GM12864 (cell line): ENCODE data around the gene FNTB.
"Not testable (repeated sequence)": the region's sequence is repeated elsewhere in the genome, so short reads cannot be mapped to it uniquely, and the experiment has no call there.

Experiments used
- DNase-seq: peaks from one replicate; pipeline ENCODE4 v3.0.0-alpha.2; 2011; ENCODE audit warnings: low read depth
- H3K4me3 ChIP-seq: 2 replicates; pipeline ENCODE4 v1.5.1; 2011; ENCODE audit warnings: mild to moderate bottlenecking, low read depth, low read length, control low read depth
- TF ChIP-seq, protein P1 (sequence below): IDR thresholded peaks from 2 replicates; pipeline ENCODE4 v1.5.1; 2011; ENCODE audit warnings: low read depth, mild to moderate bottlenecking, moderate library complexity, low read length, control low read depth, inconsistent platforms; ENCODE audit errors: missing control alignments

Gene FNTB

DNA sequence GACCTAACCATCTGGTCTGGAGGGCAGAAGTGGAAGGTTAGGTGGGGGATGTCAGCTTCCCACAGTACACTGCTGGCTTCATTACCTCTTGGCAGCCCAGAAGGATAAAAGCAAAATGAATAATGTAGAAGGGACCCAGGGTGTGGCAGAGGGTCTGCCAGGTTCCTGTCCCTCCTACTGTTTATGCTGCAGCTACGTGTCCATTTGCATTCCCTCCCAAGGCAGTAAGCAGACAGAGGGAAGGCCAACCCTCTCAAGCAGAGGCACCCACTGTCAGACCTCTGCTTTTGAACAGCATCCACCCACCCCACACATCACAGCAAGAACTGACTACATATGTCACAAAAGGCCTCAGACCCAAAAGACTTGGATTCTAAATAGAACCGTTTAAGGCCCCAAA is 96.2 kb downstream of the FNTB start:
- H3K4me3 ChIP-seq = no peak overlapping the region
- no peak for DNase-seq
- TF ChIP-seq, protein P1, sequence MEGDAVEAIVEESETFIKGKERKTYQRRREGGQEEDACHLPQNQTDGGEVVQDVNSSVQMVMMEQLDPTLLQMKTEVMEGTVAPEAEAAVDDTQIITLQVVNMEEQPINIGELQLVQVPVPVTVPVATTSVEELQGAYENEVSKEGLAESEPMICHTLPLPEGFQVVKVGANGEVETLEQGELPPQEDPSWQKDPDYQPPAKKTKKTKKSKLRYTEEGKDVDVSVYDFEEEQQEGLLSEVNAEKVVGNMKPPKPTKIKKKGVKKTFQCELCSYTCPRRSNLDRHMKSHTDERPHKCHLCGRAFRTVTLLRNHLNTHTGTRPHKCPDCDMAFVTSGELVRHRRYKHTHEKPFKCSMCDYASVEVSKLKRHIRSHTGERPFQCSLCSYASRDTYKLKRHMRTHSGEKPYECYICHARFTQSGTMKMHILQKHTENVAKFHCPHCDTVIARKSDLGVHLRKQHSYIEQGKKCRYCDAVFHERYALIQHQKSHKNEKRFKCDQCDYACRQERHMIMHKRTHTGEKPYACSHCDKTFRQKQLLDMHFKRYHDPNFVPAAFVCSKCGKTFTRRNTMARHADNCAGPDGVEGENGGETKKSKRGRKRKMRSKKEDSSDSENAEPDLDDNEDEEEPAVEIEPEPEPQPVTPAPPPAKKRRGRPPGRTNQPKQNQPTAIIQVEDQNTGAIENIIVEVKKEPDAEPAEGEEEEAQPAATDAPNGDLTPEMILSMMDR = no peak

DNA sequence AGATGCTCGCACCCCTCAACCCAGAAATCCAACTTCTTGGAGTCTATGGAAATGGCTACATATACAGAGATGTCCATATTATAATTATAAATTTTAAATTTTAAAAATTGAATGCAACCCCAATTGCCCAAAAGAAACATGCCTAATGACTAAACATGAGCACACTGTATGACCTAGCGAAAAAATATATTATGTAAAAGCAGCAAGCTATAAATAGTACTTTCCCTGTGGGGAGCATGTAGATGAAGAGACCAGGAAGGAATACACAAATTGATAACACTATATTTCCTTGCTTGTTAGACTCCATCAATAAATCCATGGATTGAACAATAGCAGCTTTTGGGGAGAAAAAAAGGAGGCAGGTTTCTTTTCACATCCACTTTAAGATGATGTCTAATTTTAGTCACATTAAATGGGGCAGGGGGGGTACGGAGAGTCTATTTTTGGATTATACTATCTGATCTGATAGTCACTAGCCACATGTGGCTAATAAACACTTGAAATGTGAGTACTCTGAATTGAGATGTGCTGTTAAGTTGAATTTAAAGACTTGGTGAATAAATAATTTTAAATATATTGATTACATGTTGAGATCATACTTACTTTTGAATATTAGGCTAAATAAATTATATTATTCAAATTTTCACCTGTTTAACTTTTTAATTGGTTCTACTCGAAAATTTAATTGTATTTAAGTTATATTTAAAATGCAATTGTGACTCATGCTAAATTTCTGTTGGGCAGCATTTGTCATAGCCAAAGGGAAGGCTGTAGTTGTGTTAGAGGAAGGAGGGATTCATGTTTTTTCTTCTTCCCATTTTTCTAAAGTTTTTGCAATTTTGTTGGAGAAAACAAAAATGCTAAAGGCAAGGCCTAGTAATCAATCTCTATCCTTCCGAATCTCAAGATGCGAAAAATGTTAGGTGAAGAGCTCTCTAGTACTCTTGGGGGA is 98.1 kb downstream of the FNTB start:
- TF ChIP-seq, protein P1 = no peak
- DNase-seq = no peak
- no peak overlapping the region for H3K4me3 ChIP-seq

DNA sequence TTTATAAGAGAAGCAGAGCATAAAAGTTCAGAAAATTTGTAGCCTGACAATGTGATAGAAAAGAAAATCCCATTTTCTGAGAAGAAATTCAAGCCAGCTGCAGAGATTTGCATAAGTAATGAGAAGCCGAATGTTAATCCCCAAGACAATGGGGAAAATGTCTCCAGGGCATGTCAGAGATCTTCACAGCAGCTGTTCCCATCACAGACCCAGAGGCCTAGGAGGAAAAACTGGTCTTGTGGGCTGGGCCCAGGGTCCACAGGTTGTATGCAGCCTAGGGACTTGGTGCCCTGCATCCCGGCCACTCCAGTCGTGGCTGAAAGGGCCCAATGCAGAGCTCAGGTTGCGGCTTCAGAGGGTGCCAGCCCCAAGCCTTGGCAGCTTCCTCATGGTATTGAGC is 100.0 kb downstream of the FNTB start:
- not testable (repeated sequence) for DNase-seq, H3K4me3 ChIP-seq

DNA sequence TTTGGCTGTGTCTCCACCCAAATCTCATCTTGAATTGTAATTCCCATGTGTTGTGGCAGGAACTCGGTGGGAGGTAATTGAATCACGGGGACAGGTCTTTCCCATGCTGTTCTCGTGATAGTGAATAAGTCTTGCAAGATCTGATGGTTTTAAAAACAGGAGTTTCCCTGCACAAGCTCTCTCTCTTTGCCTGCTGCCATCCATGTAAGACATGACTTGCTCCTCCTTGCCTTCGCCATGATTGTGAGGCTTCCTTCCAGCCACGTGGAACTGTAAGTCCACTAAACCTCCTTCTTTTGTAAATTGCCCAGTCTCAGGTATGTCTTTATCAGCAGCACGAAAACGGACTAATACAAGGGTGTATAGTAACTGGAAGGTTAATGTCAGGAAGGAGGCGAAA is 101.1 kb downstream of the FNTB start:
- not testable (repeated sequence) for H3K4me3 ChIP-seq, DNase-seq

DNA sequence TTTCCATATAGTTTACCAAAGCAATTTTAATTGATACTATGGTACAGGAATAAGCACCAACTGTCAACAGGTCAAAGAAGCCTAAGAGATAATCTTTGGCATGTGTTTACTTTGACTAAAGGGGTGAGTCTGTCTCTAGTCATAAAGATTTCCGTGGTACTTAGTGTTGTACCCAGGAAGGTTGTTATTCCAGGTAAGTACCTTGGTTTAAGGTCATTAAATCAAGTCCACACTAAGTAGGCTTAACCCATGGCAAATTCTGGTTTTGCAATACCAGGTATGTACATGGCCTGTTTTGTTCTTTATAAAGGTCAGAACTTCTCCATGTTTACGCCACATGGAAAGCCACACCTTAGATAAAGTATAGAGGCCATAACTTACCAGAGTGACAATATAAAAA is 105.7 kb downstream of the FNTB start:
- TF ChIP-seq, protein P1 = no peak
- no peak for DNase-seq
- no peak overlapping the region for H3K4me3 ChIP-seq

DNA sequence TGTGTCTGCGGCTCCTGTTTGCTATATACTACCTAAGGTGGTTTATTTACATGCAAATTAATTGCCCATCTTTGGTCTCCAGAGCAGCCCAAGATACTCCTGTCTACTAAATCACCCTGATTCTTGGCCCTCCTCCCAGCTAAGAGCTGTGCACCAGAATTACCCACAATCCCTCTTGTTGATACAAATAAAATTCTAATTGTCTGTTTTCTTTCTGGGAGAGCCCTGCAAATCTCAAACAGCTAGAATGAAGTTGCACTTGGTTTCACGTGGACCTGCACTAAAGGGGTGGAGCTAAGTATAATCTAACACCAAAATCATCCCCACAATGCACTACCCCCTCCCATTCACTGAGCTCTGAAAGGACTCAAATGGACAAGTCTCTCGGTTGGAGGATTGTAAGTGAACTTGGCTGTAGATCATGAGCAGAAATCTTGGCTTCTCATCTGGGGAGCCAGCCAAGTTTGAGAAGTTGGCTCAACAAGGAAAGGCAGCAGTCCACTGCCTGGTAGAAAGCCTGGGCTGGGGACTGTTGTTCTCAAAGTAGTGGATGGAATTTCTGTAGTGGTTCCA is 109.0 kb downstream of the FNTB start:
- TF ChIP-seq, protein P1 = no peak
- no peak for DNase-seq
- no peak overlapping the region for H3K4me3 ChIP-seq

DNA sequence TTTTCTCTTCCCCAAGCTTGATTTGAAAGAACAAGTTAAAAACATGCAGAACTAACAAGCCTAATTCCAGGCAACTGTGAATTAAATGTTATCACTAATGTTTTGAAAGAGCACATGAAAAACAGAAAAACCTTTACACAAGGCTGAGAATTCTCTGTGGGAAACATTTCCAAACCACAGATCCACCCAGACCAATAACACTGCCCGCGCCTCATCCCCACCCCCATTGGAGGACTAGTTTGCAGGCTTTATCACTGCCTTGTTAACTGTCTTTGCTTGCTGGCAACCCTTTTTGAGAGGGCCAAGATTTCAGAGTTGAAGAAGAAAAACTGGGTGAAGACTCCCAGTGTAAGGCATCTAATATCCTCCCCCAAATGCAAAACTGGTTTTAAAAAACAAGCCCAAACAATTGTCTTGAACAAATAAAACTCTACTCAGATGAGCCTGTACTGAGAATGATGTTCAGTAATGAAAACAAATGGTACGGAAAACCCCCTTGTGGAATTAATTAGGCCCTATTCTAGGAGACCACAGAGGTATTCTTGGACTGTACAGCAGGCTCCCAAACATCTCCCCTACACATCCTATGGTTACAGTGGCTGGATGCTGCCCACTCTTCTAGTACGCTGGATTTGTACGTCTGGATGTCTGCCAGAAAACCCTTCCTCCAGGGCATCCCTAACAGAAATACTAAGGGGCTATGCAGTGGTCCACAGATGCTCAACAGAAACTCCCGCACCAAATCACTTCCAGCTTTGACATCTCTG is 109.8 kb downstream of the FNTB start:
- TF ChIP-seq, protein P1 = no peak
- no peak for DNase-seq

More for the DNA sequence above, 109.8 kb downstream of the FNTB start:
- H3K4me3 ChIP-seq = no peak overlapping the region
